Ascending aorta (tissue), 2 donors: ENCODE data around the gene DGKQ. TPM values are rescaled to one million over a fixed set of nuclear protein-coding genes. Genes with fewer than 3 reads are reported as not detected.
A peak's percentile ranks its signal among the peaks of the same experiment; 100 is the strongest.

Experiments used
- DNase-seq, 2 donors: peaks; one replicate each; pipeline ENCODE4 v3.0.0-alpha.2; 2019; ENCODE audit warnings: low spot score in 2 of 2
- H3K27ac ChIP-seq, 2 donors: fragments of 200-600 bp; sonication (generic); one replicate each; pipeline ENCODE4 v1.5.1; 2016 to 2017; ENCODE audit warnings: mild to moderate bottlenecking in 1 of 2
- H3K27me3 ChIP-seq: fragments of 200-600 bp; sonication (generic); one replicate; pipeline ENCODE4 v1.5.1; 2017
- H3K36me3 ChIP-seq, 2 donors: fragments of 200-600 bp; sonication (generic); one replicate each; pipeline ENCODE4 v1.5.1; 2016
- H3K4me1 ChIP-seq, 2 donors: fragments of 200-600 bp; sonication (generic); one replicate each; pipeline ENCODE4 v1.5.1; 2016 to 2017; ENCODE audit warnings: mild to moderate bottlenecking in 1 of 2
- H3K4me3 ChIP-seq, 2 donors: fragments of 200-600 bp; sonication (generic); one replicate each; pipeline ENCODE4 v1.5.1; 2016 to 2017; ENCODE audit warnings: mild to moderate bottlenecking in 1 of 2
- H3K9me3 ChIP-seq, 2 donors: fragments of 200-600 bp; sonication (generic); one replicate each; pipeline ENCODE4 v1.5.1; 2016
- CTCF ChIP-seq, 3 experiments: fragments of 200-600 bp in 2 of 3; fragments of 450-650 bp in 1 of 3; sonication (generic) in 2 of 3; IDR thresholded peaks; one replicate each; pipeline ENCODE4 v1.5.1; 2016 to 2019; ENCODE audit warnings: antibody characterized with exemption in 3 of 3, mild to moderate bottlenecking in 1 of 3, moderate library complexity in 1 of 3
- intact Hi-C: fragments of 100-400 bp; cut with DNase I; formaldehyde crosslinking; loops from one replicate; pipeline ENCODE4 v1.15.1; 2023
- total RNA-seq: library from RNA; depleted of rRNA; stranded (reverse); fragments of >200 nt; gene quantifications from one replicate; pipeline ENCODE4 v1.1.0, GENCODE V29; 2016

DGKQ gene
- total RNA-seq, 1 donor from 2014 or later = 20.1 TPM

DNA sequence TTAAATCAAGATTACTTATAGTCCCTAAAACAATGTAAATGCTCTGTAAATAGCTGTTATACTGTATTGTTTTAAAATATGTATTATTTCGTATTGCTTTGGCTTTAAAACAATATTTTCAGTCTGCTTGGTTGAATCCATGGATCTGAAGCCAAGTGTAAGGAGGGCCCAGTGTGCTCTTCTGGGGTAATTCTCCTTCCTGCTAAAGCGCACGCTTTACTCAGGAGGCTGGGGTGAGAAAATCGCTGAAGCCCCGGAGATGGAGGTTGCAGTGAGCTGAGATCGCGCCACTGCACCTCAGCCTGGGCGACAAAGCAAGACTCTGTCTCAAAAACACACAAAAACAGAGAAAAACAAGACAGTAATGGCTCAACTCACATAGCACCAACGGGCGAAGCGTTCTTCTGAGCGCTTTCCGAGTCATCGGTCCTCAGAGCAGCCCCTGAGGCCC, 13.1 kb upstream of the DGKQ start:
- Histone ChIP-seq H3K9me3 (no peaks in the 10 kb centered on the region), H3K27me3 (no peaks in the 10 kb centered on the region), H3K4me3 (peak overlapping the region; percentile 71 to 76), H3K36me3 (peaks cover 8 to 19% of the 10 kb centered on the region in 2 donors), H3K4me1 (peaks cover 4 to 14% of the 10 kb centered on the region in 2 donors), H3K27ac (no peak overlapping the region)
- intact Hi-C loops = no loop called here
- TF ChIP-seq CTCF (IDR thresholded peaks at IDR 0.05) = no peak
- DNase-seq = no peak

DNA sequence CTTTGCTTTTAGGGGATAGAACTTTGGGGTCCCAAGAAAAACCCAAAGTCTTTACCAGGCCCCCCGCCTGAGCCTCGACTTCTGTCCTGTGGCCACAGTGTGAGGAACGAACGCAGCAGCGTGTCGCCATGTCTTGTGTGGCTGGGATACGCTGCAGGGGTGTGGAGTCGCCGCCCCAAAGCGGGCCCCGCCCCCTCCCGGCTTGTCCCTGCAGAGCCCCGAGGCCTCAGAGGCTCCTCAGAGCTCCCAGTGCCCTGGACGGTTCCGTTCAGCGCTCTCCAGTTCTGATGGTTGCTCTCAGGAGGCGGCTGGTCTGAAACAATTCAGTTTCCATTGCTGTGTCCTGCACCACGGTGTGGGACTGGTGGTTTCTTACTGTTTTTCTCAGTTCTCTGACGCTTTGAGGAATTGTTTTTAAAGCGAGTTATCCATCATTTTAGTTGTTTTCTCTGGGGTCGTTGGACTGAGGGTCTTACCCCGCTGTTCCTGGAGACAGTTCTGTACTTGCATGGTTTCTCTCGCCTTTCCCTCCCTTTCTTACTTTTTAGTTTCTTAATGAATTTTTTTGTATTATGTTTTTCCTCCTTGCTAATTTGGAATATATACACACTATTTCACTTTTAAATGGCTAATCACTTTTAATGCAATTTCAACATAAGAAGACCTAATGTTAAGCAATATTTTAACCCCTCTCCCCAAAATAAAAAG, 11.9 kb upstream of the DGKQ start:
- H3K27ac ChIP-seq = no peak overlapping the region

DNA sequence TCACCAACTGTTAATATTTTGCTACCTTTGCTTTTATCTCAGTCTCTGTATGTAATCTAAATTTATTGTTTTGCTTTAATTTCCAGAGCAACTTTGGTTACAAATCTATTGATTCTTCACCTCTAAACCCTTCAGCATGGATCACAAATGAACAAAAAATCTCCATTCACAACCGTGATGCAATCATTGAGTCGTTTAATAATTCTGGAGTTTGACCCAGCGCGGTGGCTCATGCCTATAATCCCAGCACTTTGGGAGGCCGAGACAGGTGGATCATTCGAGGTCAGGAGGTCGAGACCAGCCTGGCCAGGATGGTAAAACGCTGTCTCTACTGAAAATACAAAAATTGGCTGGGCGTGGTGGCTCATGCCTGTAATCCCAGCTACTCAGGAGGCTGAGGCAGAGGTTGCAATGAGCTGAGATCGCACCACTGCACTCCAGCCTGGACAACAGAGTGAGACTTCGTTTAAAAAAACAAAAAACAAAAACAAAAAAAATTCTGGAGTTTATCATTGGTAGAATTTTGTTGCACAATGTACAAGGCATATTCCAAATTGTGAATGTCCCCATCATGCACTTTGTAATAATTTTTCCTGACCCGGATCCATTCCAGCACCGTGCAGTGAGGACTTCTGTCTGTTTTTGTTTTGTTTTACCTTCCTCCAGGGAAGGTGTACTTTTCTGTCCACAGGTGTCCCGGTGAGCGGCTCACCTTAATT, 11.1 kb upstream of the DGKQ start:
- Histone ChIP-seq H3K4me1 (peaks cover 4 to 14% of the 10 kb centered on the region in 2 donors), H3K9me3 (no peaks in the 10 kb centered on the region), H3K27ac (no peak overlapping the region), H3K36me3 (peaks cover 0 to 1% of the 10 kb centered on the region in 2 donors), H3K27me3 (no peaks in the 10 kb centered on the region), H3K4me3 (no peak overlapping the region)
- no peak for TF ChIP-seq CTCF (IDR thresholded peaks at IDR 0.05)
- DNase-seq = no peak
- intact Hi-C loops = no loop called here

More for the DNA sequence above, 11.9 kb upstream of the DGKQ start:
- no peak for DNase-seq
- intact Hi-C loops = no loop called here
- Histone ChIP-seq H3K36me3 (peaks cover 5 to 9% of the 10 kb centered on the region in 2 donors), H3K9me3 (no peaks in the 10 kb centered on the region), H3K4me1 (peaks cover 4 to 14% of the 10 kb centered on the region in 2 donors), H3K27me3 (no peaks in the 10 kb centered on the region), H3K4me3 (peak overlapping the region in 1 of 2 donors; percentile 20)
- TF ChIP-seq CTCF (IDR thresholded peaks at IDR 0.05) = no peak

- Histone ChIP-seq H3K27me3 (no peaks in the 10 kb centered on the region), H3K27ac (no peak overlapping the region), H3K9me3 (no peaks in the 10 kb centered on the region), H3K4me3 (no peak overlapping the region), H3K4me1 (peaks cover 4 to 12% of the 10 kb centered on the region in 2 donors), H3K36me3 (no peaks in the 10 kb centered on the region)
- no peak for TF ChIP-seq CTCF (IDR thresholded peaks at IDR 0.05)
- DNase-seq = no peak
- intact Hi-C loops = no loop called here
These were observed 9.4 kb upstream of the DGKQ start for GRCh38 chr4:982814-983213.

- Histone ChIP-seq H3K4me3 (no peak overlapping the region), H3K4me1 (peaks cover 0 to 7% of the 10 kb centered on the region in 2 donors), H3K9me3 (no peaks in the 10 kb centered on the region), H3K27me3 (no peaks in the 10 kb centered on the region), H3K27ac (no peak overlapping the region), H3K36me3 (no peaks in the 10 kb centered on the region)
- intact Hi-C loops = no loop called here
- TF ChIP-seq CTCF (IDR thresholded peaks at IDR 0.05) = no peak
- DNase-seq = no peak
These were observed 8.9 kb upstream of the DGKQ start for GRCh38 chr4:982291-982690.
